Thyroid gland (tissue), 4 donors: ENCODE results near the gene AP1S2.

Experiments used
- POLR2A ChIP-seq, 2 donors: fragments of 450-650 bp; IDR thresholded peaks; one replicate each; pipeline ENCODE4 v1.6.1; 2017; ENCODE audit warnings: antibody characterized with exemption in 2 of 2, mild to moderate bottlenecking in 2 of 2, moderate library complexity in 1 of 2
- TF ChIP-seq, protein P1 (sequence below), 6 experiments: fragments of 200-600 bp in 3 of 6; fragments of 450-650 bp in 3 of 6; sonication (generic) in 3 of 6; IDR thresholded peaks; one replicate each; pipeline ENCODE4 v1.5.1; 2016 to 2019; ENCODE audit warnings: antibody characterized with exemption in 6 of 6, mild to moderate bottlenecking in 2 of 6, inconsistent platforms in 1 of 6, moderate library complexity in 1 of 6

DNA sequence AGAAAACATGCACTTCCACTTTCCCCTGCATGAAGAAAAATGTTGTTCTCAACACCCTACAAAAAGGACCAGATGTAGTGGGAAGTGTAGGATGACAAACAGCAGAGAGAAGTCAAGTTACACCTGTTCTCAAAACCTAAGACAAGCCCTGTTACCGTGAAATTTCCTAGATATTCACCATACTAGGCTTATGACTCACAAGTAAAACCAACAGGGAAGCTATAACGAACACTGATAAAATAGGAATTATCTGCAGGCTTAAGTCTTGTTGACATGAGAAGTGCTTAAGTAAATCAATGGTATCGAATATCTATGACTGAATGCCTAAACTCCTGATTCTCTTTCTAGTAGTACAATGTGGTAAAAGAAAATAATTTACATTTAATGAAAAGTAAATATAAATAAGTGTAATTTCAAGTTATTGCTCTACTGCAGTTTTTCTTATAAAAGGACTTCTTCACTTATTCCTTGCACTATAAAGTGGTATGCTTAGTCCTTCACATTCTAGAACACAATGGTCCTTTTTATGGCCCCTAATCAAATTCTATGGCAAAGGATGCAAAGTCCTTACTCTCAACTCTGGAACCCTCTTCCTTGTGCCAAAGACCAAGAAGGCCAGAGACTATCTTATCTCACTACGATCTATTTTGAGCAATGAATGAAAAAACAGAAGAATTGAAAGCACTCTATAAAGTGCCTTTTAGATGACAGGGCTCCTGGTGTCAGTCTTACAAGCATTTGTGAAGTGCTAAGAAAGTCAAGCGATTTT, 19.6 kb downstream of the AP1S2 start:
- TF ChIP-seq, protein P1, sequence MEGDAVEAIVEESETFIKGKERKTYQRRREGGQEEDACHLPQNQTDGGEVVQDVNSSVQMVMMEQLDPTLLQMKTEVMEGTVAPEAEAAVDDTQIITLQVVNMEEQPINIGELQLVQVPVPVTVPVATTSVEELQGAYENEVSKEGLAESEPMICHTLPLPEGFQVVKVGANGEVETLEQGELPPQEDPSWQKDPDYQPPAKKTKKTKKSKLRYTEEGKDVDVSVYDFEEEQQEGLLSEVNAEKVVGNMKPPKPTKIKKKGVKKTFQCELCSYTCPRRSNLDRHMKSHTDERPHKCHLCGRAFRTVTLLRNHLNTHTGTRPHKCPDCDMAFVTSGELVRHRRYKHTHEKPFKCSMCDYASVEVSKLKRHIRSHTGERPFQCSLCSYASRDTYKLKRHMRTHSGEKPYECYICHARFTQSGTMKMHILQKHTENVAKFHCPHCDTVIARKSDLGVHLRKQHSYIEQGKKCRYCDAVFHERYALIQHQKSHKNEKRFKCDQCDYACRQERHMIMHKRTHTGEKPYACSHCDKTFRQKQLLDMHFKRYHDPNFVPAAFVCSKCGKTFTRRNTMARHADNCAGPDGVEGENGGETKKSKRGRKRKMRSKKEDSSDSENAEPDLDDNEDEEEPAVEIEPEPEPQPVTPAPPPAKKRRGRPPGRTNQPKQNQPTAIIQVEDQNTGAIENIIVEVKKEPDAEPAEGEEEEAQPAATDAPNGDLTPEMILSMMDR (IDR thresholded peaks at IDR 0.05), result no peak
- no peak for TF ChIP-seq POLR2A (IDR thresholded peaks at IDR 0.05)
